ENCODE data around the gene AFF3. TPM values are rescaled to one million over a fixed set of nuclear protein-coding genes. Genes with fewer than 3 reads are reported as not detected.

AFF3 gene
- total and polyA plus RNA-seq, 2 of the 4 experiments (the other 2 are of a cell fraction): 12.9 to 14.3 TPM

DNA sequence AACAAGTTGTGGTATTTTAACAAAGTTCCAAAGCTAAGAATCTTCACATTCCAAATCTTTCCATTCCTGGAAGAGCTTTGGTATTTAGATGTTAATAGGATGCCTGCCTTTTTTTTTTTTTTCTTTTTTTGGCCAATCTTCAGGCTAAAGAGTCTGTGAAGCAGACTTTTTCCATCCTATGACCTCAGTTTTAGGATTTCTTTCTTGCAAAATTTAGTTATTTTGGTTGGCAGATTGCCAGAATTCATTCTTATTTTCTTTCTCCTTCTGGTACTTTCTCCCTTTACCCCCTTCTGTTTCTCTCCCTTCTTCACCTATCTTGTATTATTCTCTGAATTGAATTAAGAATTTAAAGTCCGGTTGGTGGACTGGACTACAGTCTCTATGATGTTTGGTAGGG lies 434.8 kb downstream of the AFF3 start:
- H3K9me1 ChIP-seq (ENCODE audit: insufficient read depth, low read length): peaks cover 3% of the 10 kb centered on the region; the same call in 1 of the 2 replicates
- no peak overlapping the region for H3K18ac ChIP-seq (ENCODE audit: low read depth, low read length)
- no peaks in the 10 kb centered on the region for H3K79me1 ChIP-seq (ENCODE audit: low read depth in 1 of 2, low read length in 2 of 2)
- no peak overlapping the region for H3K9ac ChIP-seq (ENCODE audit: low read depth, low read length)
- TF ChIP-seq, protein P1, sequence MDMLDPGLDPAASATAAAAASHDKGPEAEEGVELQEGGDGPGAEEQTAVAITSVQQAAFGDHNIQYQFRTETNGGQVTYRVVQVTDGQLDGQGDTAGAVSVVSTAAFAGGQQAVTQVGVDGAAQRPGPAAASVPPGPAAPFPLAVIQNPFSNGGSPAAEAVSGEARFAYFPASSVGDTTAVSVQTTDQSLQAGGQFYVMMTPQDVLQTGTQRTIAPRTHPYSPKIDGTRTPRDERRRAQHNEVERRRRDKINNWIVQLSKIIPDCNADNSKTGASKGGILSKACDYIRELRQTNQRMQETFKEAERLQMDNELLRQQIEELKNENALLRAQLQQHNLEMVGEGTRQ (IDR thresholded peaks at IDR 0.05; ENCODE audit: low read depth, low read length): no peak
- TF ChIP-seq CEBPB (IDR thresholded peaks at IDR 0.05; ENCODE audit: low read depth, low read length): peak; percentile 32; the same call in 1 of the 2 replicates
- no peak overlapping the region for H4K8ac ChIP-seq (ENCODE audit: low read depth in 2 of 2, low read length in 2 of 2)
- H3K4me1 ChIP-seq (ENCODE audit: control insufficient read depth, insufficient read depth, low read length): peaks cover 19% of the 10 kb centered on the region
- no peak overlapping the region for H3K23ac ChIP-seq (ENCODE audit: low read depth, low read length)
- H3K27ac ChIP-seq (ENCODE audit: insufficient read depth, low read length): no peak overlapping the region
- no CpG with 5 or more reads among the region's 1 CpG for whole genome bisulfite sequencing, 2 experiments (ENCODE audit: extremely low coverage in 2 of 2, insufficient read length in 1 of 2)
- intact Hi-C loops (cut with micrococcal nuclease) (loop anchor here (5.0 kb wide), 1 partner anchor 100 kb away; no protein-coding TSS in a partner anchor), in situ Hi-C loops (cut with MboI; ENCODE audit: low sequenced_read_pairs) (loop anchor here (25.0 kb wide), 1 partner anchor 680 kb away; no protein-coding TSS in a partner anchor), dilution Hi-C loops (cut with HindIII; ENCODE audit: low sequenced_read_pairs, unreplicated experiment) (no loop called here)
- no peak overlapping the region for H2BK120ac ChIP-seq (ENCODE audit: low read depth, low read length)
- peak; percentile 10; the same call in 1 of the 2 replicates for ATAC-seq (ENCODE audit: low read depth)
- POLR2A ChIA-PET (ENCODE audit: unreplicated experiment): no interaction called here
- no TSS peak for BruUV-seq (replicated peaks)
- peak; percentile 76 for DNase-seq
- H2BK15ac ChIP-seq (ENCODE audit: low read depth, low read length): no peak overlapping the region
- no peak overlapping the region for H4K91ac ChIP-seq (ENCODE audit: insufficient read depth, low read depth, low read length)
- no peaks in the 10 kb centered on the region for H3K9me3 ChIP-seq (ENCODE audit: control insufficient read depth, insufficient read depth, low read length)
- no peak overlapping the region for H3K56ac ChIP-seq (ENCODE audit: extremely low read depth, insufficient read depth, low read length)
- H4K20me1 ChIP-seq (ENCODE audit: insufficient read depth, low read length): no peaks in the 10 kb centered on the region
- no peaks in the 10 kb centered on the region for H3K36me3 ChIP-seq (ENCODE audit: control insufficient read depth, insufficient read depth, low read length)
- H2AK9ac ChIP-seq (replicated peaks; ENCODE audit: low read depth, low read length, poor library complexity): no peak overlapping the region
- H3K4me2 ChIP-seq (ENCODE audit: low read depth, low read length): peak overlapping the region; percentile 63; the same call in 1 of the 2 replicates
- H4K5ac ChIP-seq (ENCODE audit: low read depth, low read length): no peak overlapping the region
- no peak overlapping the region for H3K4me3 ChIP-seq (ENCODE audit: insufficient read depth, low read depth, low read length)
- no peak overlapping the region for H2AFZ ChIP-seq (replicated peaks; ENCODE audit: low read length, poor library complexity)
- H2BK20ac ChIP-seq (ENCODE audit: low read depth, low read length): no peak overlapping the region
- no peak overlapping the region for H2AK5ac ChIP-seq (ENCODE audit: low read depth, low read length)
- H2BK5ac ChIP-seq (ENCODE audit: low read depth, low read length, poor library complexity, severe bottlenecking): peak overlapping the region; percentile 21
- H3K4ac ChIP-seq (ENCODE audit: low read depth, low read length): no peak overlapping the region
- H3K14ac ChIP-seq (replicated peaks; ENCODE audit: low read depth, low read length): no peak overlapping the region
- CTCF ChIA-PET: interaction anchor here (0.6 to 0.7 kb wide), 7 partner anchors 9 to 857 kb away, joined by 3 to 9 read pairs (median 3); no protein-coding TSS in a partner anchor
- H3K27me3 ChIP-seq (ENCODE audit: control insufficient read depth, insufficient read depth, low read length): no peaks in the 10 kb centered on the region

Data from IMR-90 (cell line).